SJCRH30 (cell line): ENCODE results near the gene EIF6. TPM values are rescaled to one million over a fixed set of nuclear protein-coding genes. Genes with fewer than 3 reads are reported as not detected.

Source experiments
- DNase-seq, 2 experiments: peaks; one replicate each; pipeline ENCODE4 v3.0.0-alpha.2; 2015 to 2020
- H3K27ac ChIP-seq: fragments of 250-450 bp; sonication (Bioruptor Pico); 2 replicates; pipeline ENCODE4 v1.5.1; 2020; ENCODE audit warnings: mild to moderate bottlenecking, moderate library complexity
- H3K27me3 ChIP-seq: fragments of 250-450 bp; sonication (Bioruptor Pico); 2 replicates; pipeline ENCODE4 v1.5.1; 2020; ENCODE audit warnings: mild to moderate bottlenecking, moderate library complexity
- H3K36me3 ChIP-seq: fragments of 250-450 bp; sonication (Bioruptor Pico); 2 replicates; pipeline ENCODE4 v1.5.1; 2020; ENCODE audit warnings: mild to moderate bottlenecking, moderate library complexity
- H3K4me1 ChIP-seq: fragments of 250-450 bp; sonication (Bioruptor Pico); 2 replicates; pipeline ENCODE4 v1.5.1; 2020; ENCODE audit warnings: mild to moderate bottlenecking, moderate library complexity
- H3K4me3 ChIP-seq: fragments of 250-450 bp; sonication (Bioruptor Pico); 2 replicates; pipeline ENCODE4 v1.5.1; 2020; ENCODE audit warnings: mild to moderate bottlenecking, moderate library complexity
- H3K9me3 ChIP-seq: fragments of 250-450 bp; sonication (Bioruptor Pico); replicated peaks from 2 replicates; pipeline ENCODE4 v1.5.1; 2020; ENCODE audit warnings: mild to moderate bottlenecking, moderate library complexity
- total RNA-seq: library from RNA; depleted of rRNA; stranded (reverse); fragments of >200 nt; shearing (Covaris generic); gene quantifications from 2 replicates; pipeline ENCODE4 v1.2.3, GENCODE V29; 2014

The EIF6 gene
- total RNA-seq, 1 experiment from 2014 or later, result 142 TPM

DNA sequence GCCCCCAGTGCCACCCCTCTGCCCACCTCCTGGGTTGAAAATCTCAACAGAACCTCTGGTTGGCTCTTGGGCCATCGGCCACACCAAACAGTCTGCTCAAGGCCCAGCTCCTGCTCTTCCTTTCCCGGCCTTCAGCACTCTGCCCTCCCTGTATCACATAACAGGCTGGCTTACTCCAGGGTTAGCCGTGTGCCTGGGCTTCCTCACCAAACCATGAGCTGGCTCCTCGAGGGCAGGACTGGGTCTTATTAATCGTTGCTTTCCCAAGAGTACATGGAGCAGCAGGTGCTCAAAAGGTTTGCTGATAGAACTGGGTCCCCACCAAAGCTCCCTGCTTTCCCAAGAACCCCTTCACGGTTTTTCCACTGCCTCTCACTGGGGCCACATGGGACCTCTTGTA is 20.4 kb upstream of the EIF6 start:
- DNase-seq, result no peak
- Histone ChIP-seq H3K4me1 (peaks cover 50% of the 10 kb centered on the region), H3K27ac (peak overlapping the region; percentile 93), H3K4me3 (no peak overlapping the region), H3K9me3 (no peaks in the 10 kb centered on the region), H3K36me3 (no peaks in the 10 kb centered on the region), H3K27me3 (no peaks in the 10 kb centered on the region)

DNA sequence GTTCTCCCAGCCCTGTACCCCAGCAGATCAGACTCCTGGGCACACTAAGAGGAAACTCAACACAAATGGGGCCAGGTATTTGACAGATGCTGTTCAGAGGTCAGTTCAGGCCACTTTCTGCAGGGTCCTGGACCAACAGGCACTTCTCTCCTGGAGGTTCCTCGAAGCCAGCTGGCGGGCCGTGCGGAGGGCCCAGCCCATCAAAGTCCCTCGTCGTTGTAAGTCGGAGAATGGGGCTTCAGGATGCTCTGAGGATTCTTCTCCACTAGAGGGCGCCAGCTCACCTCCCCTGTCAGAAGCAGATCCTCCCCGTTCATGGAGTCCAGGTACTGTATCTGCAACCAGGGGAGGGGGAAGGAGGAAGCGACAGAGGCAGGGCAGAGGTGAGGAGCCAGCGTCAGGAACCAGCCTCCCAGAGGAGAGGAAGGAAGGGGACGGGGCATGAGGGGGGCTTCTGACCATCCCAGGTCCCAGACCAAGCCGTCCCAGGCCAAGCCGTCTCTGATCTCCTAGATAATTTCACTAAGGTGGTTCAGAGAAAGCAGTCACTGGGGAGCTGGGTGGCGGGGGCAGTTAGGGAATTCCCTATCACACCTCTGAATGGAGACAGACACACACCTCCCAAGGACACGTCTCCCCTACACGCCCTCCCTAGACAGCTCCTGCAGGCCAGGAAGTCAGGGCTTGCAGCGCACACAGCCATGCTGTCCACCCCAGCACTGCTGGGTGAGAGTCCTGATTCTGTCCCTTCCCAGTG is 19.3 kb upstream of the EIF6 start:
- H3K4me1 ChIP-seq, result peaks cover 50% of the 10 kb centered on the region
- no peak overlapping the region; the same call in 1 of the 2 replicates for H3K27ac ChIP-seq
- peak; percentile 89 to 97 for DNase-seq
- H3K27me3 ChIP-seq, result no peaks in the 10 kb centered on the region
- no peaks in the 10 kb centered on the region for H3K36me3 ChIP-seq
- no peak overlapping the region for H3K4me3 ChIP-seq
- no peaks in the 10 kb centered on the region for H3K9me3 ChIP-seq

- Histone ChIP-seq H3K27me3 (no peaks in the 10 kb centered on the region), H3K27ac (no peak overlapping the region), H3K36me3 (no peaks in the 10 kb centered on the region), H3K9me3 (no peaks in the 10 kb centered on the region), H3K4me3 (no peak overlapping the region), H3K4me1 (peaks cover 45% of the 10 kb centered on the region)
- no peak for DNase-seq
Observed at GRCh38 chr20:35303382-35303734, 18.8 kb upstream of the EIF6 start.

DNA sequence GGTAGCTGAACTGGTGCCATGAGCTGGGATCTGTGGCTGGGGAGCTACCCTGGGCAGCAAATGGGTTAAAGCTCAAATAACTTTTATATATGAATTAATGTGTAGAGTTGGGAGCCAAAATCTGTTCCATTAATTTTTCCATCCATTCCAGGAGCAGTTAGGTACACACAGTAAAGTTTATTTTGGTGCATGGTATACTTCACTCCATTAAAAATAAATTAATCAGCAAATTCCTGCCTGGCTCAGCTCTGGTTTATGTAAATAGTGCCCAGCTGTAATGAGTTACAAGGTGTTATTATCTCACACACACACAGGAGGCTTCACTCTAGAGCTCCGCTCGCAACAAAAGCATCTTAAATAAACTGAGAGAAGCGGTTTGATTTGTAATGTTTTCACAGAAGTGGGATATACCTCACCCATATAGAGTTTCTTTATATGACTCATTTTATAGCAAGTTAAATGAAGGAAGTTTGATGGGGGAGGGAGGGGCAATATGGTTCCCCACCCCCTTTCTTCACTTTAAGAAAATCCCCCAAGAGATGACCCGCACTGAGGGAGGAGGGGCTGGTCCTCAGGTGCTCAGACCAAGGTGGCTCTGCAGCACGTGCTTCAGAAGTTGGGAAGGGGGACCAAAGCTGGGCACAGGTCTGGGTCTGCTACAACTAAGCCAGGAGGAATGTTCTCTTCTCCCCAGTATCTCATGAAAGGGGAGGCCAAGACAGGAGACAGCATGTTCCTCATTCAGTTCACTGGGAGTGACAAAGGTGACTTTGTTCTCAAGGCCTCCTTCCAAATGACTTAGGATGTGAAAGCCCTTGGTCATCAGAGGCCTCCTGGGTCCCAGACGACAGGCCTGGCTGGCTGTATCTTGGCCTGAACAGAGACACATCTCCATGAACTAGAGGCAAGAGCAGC is 18.1 kb upstream of the EIF6 start:
- Histone ChIP-seq H3K27ac (no peak overlapping the region), H3K4me1 (peaks cover 38% of the 10 kb centered on the region), H3K9me3 (no peaks in the 10 kb centered on the region), H3K4me3 (no peak overlapping the region), H3K27me3 (no peaks in the 10 kb centered on the region), H3K36me3 (no peaks in the 10 kb centered on the region)
- DNase-seq, result no peak

DNA sequence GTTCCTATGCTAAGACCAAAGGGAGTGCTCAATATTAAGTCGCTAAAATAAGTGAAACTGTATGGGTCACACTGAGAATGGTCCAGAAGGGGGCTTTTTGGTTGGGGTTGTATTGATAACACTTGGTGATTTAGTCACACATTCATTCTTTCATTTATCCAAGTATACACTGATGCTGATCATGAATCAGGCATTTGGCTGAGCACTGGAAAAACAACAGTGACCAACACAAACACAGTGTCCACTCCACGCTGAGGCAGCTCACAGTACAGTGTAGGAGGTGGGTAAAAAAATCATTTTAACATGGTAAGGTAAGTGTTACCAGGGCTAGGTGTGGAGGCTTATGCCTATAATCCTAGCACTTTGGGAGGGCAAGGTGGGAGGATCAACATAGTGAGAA is 16.9 kb upstream of the EIF6 start:
- Histone ChIP-seq H3K27ac (no peak overlapping the region), H3K4me1 (peaks cover 26% of the 10 kb centered on the region), H3K9me3 (no peaks in the 10 kb centered on the region), H3K27me3 (0 out of 2 replicates have a peak, but pooled peaks cover 5% of the 10 kb centered on the region), H3K4me3 (no peak overlapping the region), H3K36me3 (no peaks in the 10 kb centered on the region)
- DNase-seq, result no peak

GRCh38 chr20:35300469-35301262 is 16.1 kb upstream of the EIF6 start:
- Histone ChIP-seq H3K4me1 (peaks cover 18% of the 10 kb centered on the region), H3K27ac (no peak overlapping the region)

GRCh38 chr20:35299780-35300179 is 15.2 kb upstream of the EIF6 start:
- Histone ChIP-seq H3K9me3 (no peaks in the 10 kb centered on the region), H3K36me3 (no peaks in the 10 kb centered on the region), H3K27me3 (0 out of 2 replicates have a peak, but pooled peaks cover 6% of the 10 kb centered on the region), H3K4me1 (peaks cover 9% of the 10 kb centered on the region), H3K27ac (no peak overlapping the region), H3K4me3 (no peak overlapping the region)
- DNase-seq, result no peak

More at GRCh38 chr20:35300469-35301262, 16.1 kb upstream of the EIF6 start:
- H3K36me3 ChIP-seq, result no peaks in the 10 kb centered on the region
- DNase-seq, result no peak
- 0 out of 2 replicates have a peak, but pooled peaks cover 6% of the 10 kb centered on the region for H3K27me3 ChIP-seq
- H3K4me3 ChIP-seq, result no peak overlapping the region
- no peaks in the 10 kb centered on the region for H3K9me3 ChIP-seq

- Histone ChIP-seq H3K9me3 (no peaks in the 10 kb centered on the region), H3K4me1 (no peaks in the 10 kb centered on the region), H3K4me3 (no peak overlapping the region), H3K36me3 (no peaks in the 10 kb centered on the region), H3K27ac (no peak overlapping the region), H3K27me3 (0 out of 2 replicates have a peak, but pooled peaks cover 11% of the 10 kb centered on the region)
- DNase-seq, result no peak
Observed at GRCh38 chr20:35298264-35298663, 13.7 kb upstream of the EIF6 start.

DNA sequence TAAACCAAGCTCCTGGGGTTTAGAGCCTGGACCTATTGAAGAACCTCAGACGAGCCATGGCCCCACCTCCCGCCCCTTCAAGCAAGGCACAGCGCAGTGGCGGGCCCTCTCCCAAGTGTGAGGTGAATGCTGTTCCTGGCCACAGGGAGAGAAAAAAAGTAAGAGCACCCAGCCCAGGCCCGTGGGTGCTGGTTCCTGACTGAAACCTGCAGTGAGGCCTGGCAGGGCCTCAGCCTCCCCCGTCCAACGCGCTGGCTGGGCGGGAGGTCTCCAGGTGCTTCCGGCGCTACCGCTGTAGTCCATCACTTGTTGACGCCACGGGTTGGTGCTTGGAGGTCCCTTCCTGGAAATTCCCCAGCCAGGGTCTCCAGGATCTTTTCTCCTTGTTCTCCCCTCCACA is 13.2 kb upstream of the EIF6 start:
- DNase-seq, result no peak
- Histone ChIP-seq H3K36me3 (no peaks in the 10 kb centered on the region), H3K4me3 (no peak overlapping the region), H3K4me1 (no peaks in the 10 kb centered on the region), H3K27me3 (0 out of 2 replicates have a peak, but pooled peaks cover 11% of the 10 kb centered on the region), H3K27ac (no peak overlapping the region), H3K9me3 (no peaks in the 10 kb centered on the region)

- Histone ChIP-seq H3K9me3 (no peaks in the 10 kb centered on the region), H3K36me3 (no peaks in the 10 kb centered on the region), H3K4me1 (no peaks in the 10 kb centered on the region), H3K27me3 (0 out of 2 replicates have a peak, but pooled peaks cover 16% of the 10 kb centered on the region), H3K27ac (no peak overlapping the region), H3K4me3 (no peak overlapping the region)
- DNase-seq, result no peak
Observed at GRCh38 chr20:35297155-35297554, 12.6 kb upstream of the EIF6 start.

DNA sequence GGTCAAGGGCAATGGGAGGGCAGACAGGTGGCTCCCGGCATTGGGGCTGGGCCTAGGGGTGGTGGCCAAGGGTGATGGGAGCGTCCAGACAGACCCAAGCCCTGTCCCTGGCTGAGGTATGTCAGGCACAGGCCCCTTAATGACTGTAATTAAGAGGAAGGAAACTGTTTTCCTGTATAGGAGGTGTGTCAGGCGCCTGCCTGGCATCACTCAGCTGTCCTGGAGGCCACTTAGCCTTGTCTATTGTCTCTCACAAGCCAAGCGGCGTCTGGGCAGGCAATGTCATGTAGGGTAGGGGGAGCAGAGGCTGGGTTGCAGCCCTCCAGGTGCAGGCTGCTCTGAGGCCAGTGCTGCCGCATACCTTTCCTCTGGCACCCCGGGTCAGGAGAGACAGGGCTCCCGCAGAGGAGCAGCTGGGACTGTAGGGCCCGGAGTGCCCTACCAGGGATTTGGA is 11.6 kb upstream of the EIF6 start:
- no peak overlapping the region for H3K27ac ChIP-seq
- no peak for DNase-seq

GRCh38 chr20:35295674-35296073 is 11.1 kb upstream of the EIF6 start:
- no peak overlapping the region for H3K27ac ChIP-seq

More for the DNA sequence above, 11.6 kb upstream of the EIF6 start:
- Histone ChIP-seq H3K4me3 (no peak overlapping the region), H3K27me3 (peaks cover 20% of the 10 kb centered on the region), H3K4me1 (no peaks in the 10 kb centered on the region), H3K9me3 (no peaks in the 10 kb centered on the region), H3K36me3 (no peaks in the 10 kb centered on the region)

GRCh38 chr20:35295058-35295457 is 10.5 kb upstream of the EIF6 start:
- no peaks in the 10 kb centered on the region for H3K36me3 ChIP-seq
- DNase-seq, result no peak
- H3K27ac ChIP-seq, result no peak overlapping the region
- H3K27me3 ChIP-seq, result peaks cover 20% of the 10 kb centered on the region
- no peaks in the 10 kb centered on the region for H3K9me3 ChIP-seq
- no peak overlapping the region for H3K4me3 ChIP-seq
- no peaks in the 10 kb centered on the region for H3K4me1 ChIP-seq

More at GRCh38 chr20:35295674-35296073, 11.1 kb upstream of the EIF6 start:
- H3K36me3 ChIP-seq, result no peaks in the 10 kb centered on the region
- no peak overlapping the region for H3K4me3 ChIP-seq
- no peaks in the 10 kb centered on the region for H3K4me1 ChIP-seq
- H3K9me3 ChIP-seq, result no peaks in the 10 kb centered on the region
- DNase-seq, result no peak
- peaks cover 20% of the 10 kb centered on the region for H3K27me3 ChIP-seq

DNA sequence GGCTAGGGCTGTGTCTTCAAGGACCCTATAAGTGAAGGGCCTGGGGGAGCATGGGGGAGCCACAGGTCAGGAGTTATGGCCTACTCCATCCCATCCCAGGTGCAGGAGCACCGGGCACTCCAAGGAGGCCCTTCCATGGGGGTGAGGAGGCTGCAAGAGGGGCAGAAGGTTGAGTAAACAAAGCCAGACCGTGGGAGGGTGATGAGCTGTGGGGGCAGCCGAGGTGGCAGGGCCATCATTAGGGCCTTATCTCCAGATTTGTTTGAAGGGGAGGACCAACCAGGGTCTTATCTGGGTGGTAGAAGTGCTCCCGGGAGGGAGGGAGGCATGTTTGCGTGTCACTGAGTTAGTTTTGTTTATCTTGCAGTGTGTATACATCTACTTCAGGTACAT is 9.7 kb upstream of the EIF6 start:
- DNase-seq, result no peak
- Histone ChIP-seq H3K4me1 (no peaks in the 10 kb centered on the region), H3K9me3 (no peaks in the 10 kb centered on the region), H3K27me3 (peaks cover 20% of the 10 kb centered on the region), H3K4me3 (no peak overlapping the region), H3K27ac (no peak overlapping the region), H3K36me3 (no peaks in the 10 kb centered on the region)
